K562 (cell line): Measurements from ENCODE around the gene INHBE. TPM values are rescaled to one million over a fixed set of nuclear protein-coding genes. Genes with fewer than 3 reads are reported as not detected.

Experiments used
- CREM ChIP-seq: IDR thresholded peaks from 2 replicates; pipeline ENCODE4 v1.6.1; 2014; ENCODE audit warnings: antibody characterized with exemption, low read depth
- GATAD2A ChIP-seq: fragments of 450-650 bp; IDR thresholded peaks from 2 replicates; pipeline ENCODE4 v1.6.1; 2017
- GATAD2B ChIP-seq: fragments of 450-650 bp; IDR thresholded peaks from 2 replicates; pipeline ENCODE4 v1.6.1; 2017; ENCODE audit warnings: mild to moderate bottlenecking, borderline replicate concordance
- HDAC3 ChIP-seq: fragments of 450-650 bp; IDR thresholded peaks from 2 replicates; pipeline ENCODE4 v1.6.1; 2018; ENCODE audit warnings: borderline replicate concordance, mild to moderate bottlenecking, moderate library complexity; ENCODE audit not compliant: partially characterized antibody
- KLF10 ChIP-seq: fragments of 250-450 bp; sonication (Bioruptor Pico); IDR thresholded peaks from 2 replicates; pipeline ENCODE4 v1.6.1; 2021; ENCODE audit warnings: matching md5 sums
- MEIS2 ChIP-seq: fragments of 450-650 bp; IDR thresholded peaks from 2 replicates; pipeline ENCODE4 v1.6.1; 2014; ENCODE audit warnings: mild to moderate bottlenecking; ENCODE audit not compliant: partially characterized antibody
- MTA3 ChIP-seq: fragments of 450-650 bp; formaldehyde crosslinking; IDR thresholded peaks from 2 replicates; pipeline ENCODE4 v1.6.1; 2017; ENCODE audit warnings: mild to moderate bottlenecking, borderline replicate concordance
- PHTF2 ChIP-seq: fragments of 250-450 bp; sonication (Bioruptor Pico); IDR thresholded peaks from 2 replicates; pipeline ENCODE4 v1.5.0; 2021; ENCODE audit warnings: mild to moderate bottlenecking
- POLR2A ChIP-seq: fragments of 450-650 bp; conservative IDR thresholded peaks from 2 replicates; pipeline ENCODE4 v1.6.1; 2016
- POLR2AphosphoS2 ChIP-seq: IDR thresholded peaks from 2 replicates; pipeline ENCODE4 v1.6.1; 2012; ENCODE audit warnings: low read length, improper control_type of control experiment
- RBFOX2 ChIP-seq: fragments of 200-400 bp; formaldehyde crosslinking; IDR thresholded peaks from 2 replicates; pipeline ENCODE4 v1.6.1; 2017; ENCODE audit warnings: low read depth, mild to moderate bottlenecking, low read length, moderate library complexity
- TBP ChIP-seq: optimal IDR thresholded peaks from 2 replicates; pipeline ENCODE3; 2011; ENCODE audit warnings: low read depth, low read length, improper control_type of control experiment
- TCF7L2 ChIP-seq: fragments of 150-350 bp; IDR thresholded peaks from 2 replicates; pipeline ENCODE4 v1.6.1; 2016; ENCODE audit warnings: low read depth, mild to moderate bottlenecking, low read length, moderate library complexity
- TSC22D4 ChIP-seq: fragments of 450-650 bp; IDR thresholded peaks from 2 replicates; pipeline ENCODE4 v1.6.1; 2016; ENCODE audit warnings: missing genetic modification characterization, missing biosample characterization, control low read depth
- ZNF239 ChIP-seq: fragments of 250-450 bp; sonication (Bioruptor Pico); IDR thresholded peaks from 2 replicates; pipeline ENCODE4 v1.4.0; 2020; ENCODE audit warnings: mild to moderate bottlenecking
- ZNF263 ChIP-seq: sonication (generic); formaldehyde crosslinking; IDR thresholded peaks from 2 replicates; pipeline ENCODE4 v1.8.0; 2022; ENCODE audit warnings: mild to moderate bottlenecking, missing genetic modification reagents, borderline replicate concordance
- ZNF79 ChIP-seq: fragments of 250-450 bp; sonication (Bioruptor Pico); IDR thresholded peaks from 2 replicates; pipeline ENCODE4 v1.4.0; 2020; ENCODE audit warnings: low read depth, mild to moderate bottlenecking, moderate library complexity
- polyA plus RNA-seq, 8 experiments: library from polyadenylated mRNA; depleted of rRNA in 4 of 8; stranded (reverse) in 5 of 8; unstranded in 3 of 8; fragments of >200 nt; fragmentation: Nextera tagmentation in 2 of 8; fragmentation: Illumina TruSeq in 1 of 8; extraction: Ambion mirVana in 2 of 8; extraction: Trizol in 1 of 8; gene quantifications; 2 replicates each; pipeline versions ENCODE4 v1.2.1 to v1.2.3, GENCODE V29; 2011 to 2014; ENCODE audit warnings: inconsistent platforms in 1 of 8, missing spikeins in 1 of 8
- total RNA-seq, 7 experiments: library from RNA; depleted of rRNA in 6 of 7; stranded (reverse); fragments of >200 nt in 6 of 7; fragmentation: Illumina TruSeq in 2 of 7; extraction: Trizol in 2 of 7; gene quantifications; 2 replicates each; pipeline versions ENCODE4 v1.2.1 to v1.2.3, GENCODE V29; 2011 to 2021; ENCODE audit warnings: low replicate concordance in 1 of 7
- TF ChIP-seq, protein P1 (sequence below), 2 experiments: fragments of 450-650 bp; conservative IDR thresholded peaks; 2 replicates each; pipeline ENCODE4 v1.6.1; 2017; ENCODE audit warnings: mild to moderate bottlenecking in 2 of 2, moderate library complexity in 2 of 2
- TF ChIP-seq, protein P2 (sequence below): fragments of 450-650 bp; formaldehyde crosslinking; IDR thresholded peaks from 2 replicates; pipeline ENCODE4 v1.4.0; 2020; ENCODE audit warnings: mild to moderate bottlenecking, moderate library complexity
- TF ChIP-seq, protein P3 (sequence below): sonication (generic); formaldehyde crosslinking; IDR thresholded peaks from 2 replicates; pipeline ENCODE4 v1.8.0; 2022; ENCODE audit warnings: mild to moderate bottlenecking, missing genetic modification reagents

Gene INHBE
- total and polyA plus RNA-seq, 9 of the 15 experiments (the other 6 are each of a cell fraction or from before 2014, with no cell fraction given) = 0.94 to 9.9 (median 7.3) TPM

DNA sequence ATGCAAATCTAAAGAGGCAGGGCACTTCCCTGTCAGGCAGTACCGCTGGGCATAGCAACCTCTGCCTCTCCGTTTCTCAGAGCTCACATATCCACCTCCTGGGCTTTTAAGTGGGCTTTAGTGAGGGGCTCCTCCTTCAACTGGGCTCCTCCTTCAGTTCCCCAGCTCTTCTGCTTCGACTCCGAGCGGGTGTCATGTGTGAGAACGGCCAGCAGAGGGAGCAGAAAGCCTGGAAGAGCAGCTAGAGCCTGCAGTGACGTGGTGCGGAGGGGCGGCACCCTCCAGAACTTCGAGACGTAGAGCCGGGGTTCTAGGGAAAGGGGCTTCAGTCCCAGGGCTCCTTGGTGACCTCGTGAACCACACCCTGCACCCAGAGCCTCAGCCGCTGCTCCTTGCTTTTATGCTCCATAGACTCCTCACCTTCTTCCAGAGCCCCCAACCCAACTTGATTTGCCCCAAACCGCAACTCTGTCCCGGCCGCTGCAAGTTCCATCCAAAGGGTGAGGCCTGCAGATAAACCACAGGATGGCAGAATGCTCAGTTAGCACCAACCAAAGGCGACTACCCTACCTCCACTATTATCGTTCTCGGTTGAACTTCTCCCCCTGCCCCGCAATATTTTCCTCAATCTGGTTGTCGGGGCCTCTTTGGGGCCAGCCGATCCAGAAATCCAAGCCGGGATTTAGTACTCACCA, 4.1 kb downstream of the INHBE start (continued):
- no peak for TF ChIP-seq MEIS2
- peak; percentile 80 for TF ChIP-seq HDAC3
- 0 out of 2 replicates have a peak, but pooled peaks have one; percentile 27 for TF ChIP-seq GATAD2A
- peak; percentile 96 for TF ChIP-seq CREM
- peak; percentile 77 for TF ChIP-seq ZNF263 (CRISPR knock-in tag)
- no peak for TF ChIP-seq TCF7L2
- TF ChIP-seq, protein P1, sequence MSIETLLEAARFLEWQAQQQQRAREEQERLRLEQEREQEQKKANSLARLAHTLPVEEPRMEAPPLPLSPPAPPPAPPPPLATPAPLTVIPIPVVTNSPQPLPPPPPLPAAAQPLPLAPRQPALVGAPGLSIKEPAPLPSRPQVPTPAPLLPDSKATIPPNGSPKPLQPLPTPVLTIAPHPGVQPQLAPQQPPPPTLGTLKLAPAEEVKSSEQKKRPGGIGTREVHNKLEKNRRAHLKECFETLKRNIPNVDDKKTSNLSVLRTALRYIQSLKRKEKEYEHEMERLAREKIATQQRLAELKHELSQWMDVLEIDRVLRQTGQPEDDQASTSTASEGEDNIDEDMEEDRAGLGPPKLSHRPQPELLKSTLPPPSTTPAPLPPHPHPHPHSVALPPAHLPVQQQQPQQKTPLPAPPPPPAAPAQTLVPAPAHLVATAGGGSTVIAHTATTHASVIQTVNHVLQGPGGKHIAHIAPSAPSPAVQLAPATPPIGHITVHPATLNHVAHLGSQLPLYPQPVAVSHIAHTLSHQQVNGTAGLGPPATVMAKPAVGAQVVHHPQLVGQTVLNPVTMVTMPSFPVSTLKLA (conservative IDR thresholded peaks at IDR 0.05) = peak; percentile 72 to 88; a peak in 3 of 4 replicates
- peak; percentile 33; the same call in 1 of the 2 replicates for TF ChIP-seq GATAD2B
- TF ChIP-seq, protein P2, sequence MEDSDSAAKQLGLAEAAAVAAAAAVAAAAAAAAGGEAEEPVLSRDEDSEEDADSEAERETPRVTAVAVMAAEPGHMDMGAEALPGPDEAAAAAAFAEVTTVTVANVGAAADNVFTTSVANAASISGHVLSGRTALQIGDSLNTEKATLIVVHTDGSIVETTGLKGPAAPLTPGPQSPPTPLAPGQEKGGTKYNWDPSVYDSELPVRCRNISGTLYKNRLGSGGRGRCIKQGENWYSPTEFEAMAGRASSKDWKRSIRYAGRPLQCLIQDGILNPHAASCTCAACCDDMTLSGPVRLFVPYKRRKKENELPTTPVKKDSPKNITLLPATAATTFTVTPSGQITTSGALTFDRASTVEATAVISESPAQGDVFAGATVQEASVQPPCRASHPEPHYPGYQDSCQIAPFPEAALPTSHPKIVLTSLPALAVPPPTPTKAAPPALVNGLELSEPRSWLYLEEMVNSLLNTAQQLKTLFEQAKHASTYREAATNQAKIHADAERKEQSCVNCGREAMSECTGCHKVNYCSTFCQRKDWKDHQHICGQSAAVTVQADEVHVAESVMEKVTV (CRISPR knock-in tag) = peak; percentile 47; the same call in 1 of the 2 replicates
- TF ChIP-seq, protein P3, sequence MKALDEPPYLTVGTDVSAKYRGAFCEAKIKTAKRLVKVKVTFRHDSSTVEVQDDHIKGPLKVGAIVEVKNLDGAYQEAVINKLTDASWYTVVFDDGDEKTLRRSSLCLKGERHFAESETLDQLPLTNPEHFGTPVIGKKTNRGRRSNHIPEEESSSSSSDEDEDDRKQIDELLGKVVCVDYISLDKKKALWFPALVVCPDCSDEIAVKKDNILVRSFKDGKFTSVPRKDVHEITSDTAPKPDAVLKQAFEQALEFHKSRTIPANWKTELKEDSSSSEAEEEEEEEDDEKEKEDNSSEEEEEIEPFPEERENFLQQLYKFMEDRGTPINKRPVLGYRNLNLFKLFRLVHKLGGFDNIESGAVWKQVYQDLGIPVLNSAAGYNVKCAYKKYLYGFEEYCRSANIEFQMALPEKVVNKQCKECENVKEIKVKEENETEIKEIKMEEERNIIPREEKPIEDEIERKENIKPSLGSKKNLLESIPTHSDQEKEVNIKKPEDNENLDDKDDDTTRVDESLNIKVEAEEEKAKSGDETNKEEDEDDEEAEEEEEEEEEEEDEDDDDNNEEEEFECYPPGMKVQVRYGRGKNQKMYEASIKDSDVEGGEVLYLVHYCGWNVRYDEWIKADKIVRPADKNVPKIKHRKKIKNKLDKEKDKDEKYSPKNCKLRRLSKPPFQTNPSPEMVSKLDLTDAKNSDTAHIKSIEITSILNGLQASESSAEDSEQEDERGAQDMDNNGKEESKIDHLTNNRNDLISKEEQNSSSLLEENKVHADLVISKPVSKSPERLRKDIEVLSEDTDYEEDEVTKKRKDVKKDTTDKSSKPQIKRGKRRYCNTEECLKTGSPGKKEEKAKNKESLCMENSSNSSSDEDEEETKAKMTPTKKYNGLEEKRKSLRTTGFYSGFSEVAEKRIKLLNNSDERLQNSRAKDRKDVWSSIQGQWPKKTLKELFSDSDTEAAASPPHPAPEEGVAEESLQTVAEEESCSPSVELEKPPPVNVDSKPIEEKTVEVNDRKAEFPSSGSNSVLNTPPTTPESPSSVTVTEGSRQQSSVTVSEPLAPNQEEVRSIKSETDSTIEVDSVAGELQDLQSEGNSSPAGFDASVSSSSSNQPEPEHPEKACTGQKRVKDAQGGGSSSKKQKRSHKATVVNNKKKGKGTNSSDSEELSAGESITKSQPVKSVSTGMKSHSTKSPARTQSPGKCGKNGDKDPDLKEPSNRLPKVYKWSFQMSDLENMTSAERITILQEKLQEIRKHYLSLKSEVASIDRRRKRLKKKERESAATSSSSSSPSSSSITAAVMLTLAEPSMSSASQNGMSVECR = peak; percentile 69; the same call in 1 of the 2 replicates
- no peak for TF ChIP-seq PHTF2 (CRISPR knock-in tag)
- TF ChIP-seq TBP = peak; percentile 37
- TF ChIP-seq POLR2A = peak; percentile 59; the same call in 1 of the 2 replicates
- peak; percentile 91; the same call in 1 of the 2 replicates for TF ChIP-seq MTA3
- TF ChIP-seq ZNF79 (CRISPR knock-in tag) = no peak; the same call in 1 of the 2 replicates
- TF ChIP-seq KLF10 (CRISPR knock-in tag) = no peak
- peak; percentile 32; the same call in 1 of the 2 replicates for TF ChIP-seq ZNF239 (CRISPR knock-in tag)
- TF ChIP-seq POLR2AphosphoS2 = peak; percentile 78; the same call in 1 of the 2 replicates
- peak; percentile 69 for TF ChIP-seq RBFOX2
- no peak for TF ChIP-seq TSC22D4 (tag)
